A673 (cell line): Measurements from ENCODE around the gene NETO2. TPM values are rescaled to one million over a fixed set of nuclear protein-coding genes. Genes with fewer than 3 reads are reported as not detected.

Experiments used
- BruUV-seq: library from RNA; stranded (reverse); fragments of 400-500 nt; replicated peaks from 2 replicates; lab custom pipeline; 2021; lab: Mats Ljungman, UMichigan
- CTCF ChIA-PET: fragments of 300-600 bp; sonication (Branson Sonifier 250); formaldehyde crosslinking; loops from one replicate; lab custom pipeline; 2022; ENCODE audit warnings: antibody characterized with exemption; lab: Charles Lee
- POLR2A ChIA-PET: fragments of 300-600 bp; sonication (Branson Sonifier 250); formaldehyde crosslinking; loops from one replicate; lab custom pipeline; 2022; ENCODE audit warnings: antibody characterized with exemption; ENCODE audit not compliant: low non-redundant PET; lab: Charles Lee
- DNase-seq: peaks from one replicate; pipeline ENCODE4 v3.0.0-alpha.2; 2015; ENCODE audit warnings: low spot score
- H3K27ac ChIP-seq: fragments of 200-600 bp; sonication (generic); 2 replicates; pipeline ENCODE4 v1.5.1; 2016; ENCODE audit warnings: mixed run types, low read depth, mild to moderate bottlenecking, mixed read lengths, antibody characterized with exemption, low read length; ENCODE audit not compliant: poor library complexity, severe bottlenecking
- H3K27me3 ChIP-seq: fragments of 200-600 bp; sonication (generic); replicated peaks from 2 replicates; pipeline ENCODE4 v1.6.1; 2017; ENCODE audit warnings: mixed run types, low read depth, mild to moderate bottlenecking, mixed read lengths, antibody characterized with exemption, low read length; ENCODE audit not compliant: insufficient read depth, poor library complexity
- H3K36me3 ChIP-seq: fragments of 200-600 bp; sonication (generic); 2 replicates; pipeline ENCODE4 v1.6.1; 2016; ENCODE audit warnings: mixed run types, mild to moderate bottlenecking, mixed read lengths, antibody characterized with exemption, low read length; ENCODE audit not compliant: insufficient read depth, poor library complexity, severe bottlenecking
- H3K4me1 ChIP-seq: fragments of 200-600 bp; sonication (generic); 2 replicates; pipeline ENCODE4 v1.6.1; 2017; ENCODE audit warnings: mixed run types, mild to moderate bottlenecking, mixed read lengths, antibody characterized with exemption, low read length; ENCODE audit not compliant: insufficient read depth, poor library complexity, severe bottlenecking
- H3K4me3 ChIP-seq: fragments of 200-600 bp; sonication (generic); 2 replicates; pipeline ENCODE4 v1.5.1; 2016; ENCODE audit warnings: low read depth, mixed run types, mild to moderate bottlenecking, mixed read lengths, low read length; ENCODE audit not compliant: poor library complexity, severe bottlenecking
- H3K9me3 ChIP-seq: fragments of 200-600 bp; sonication (generic); 2 replicates; pipeline ENCODE4 v1.6.1; 2016; ENCODE audit warnings: mixed run types, low read depth, mild to moderate bottlenecking, mixed read lengths, antibody characterized with exemption, low read length; ENCODE audit not compliant: poor library complexity, severe bottlenecking
- EZH2 ChIP-seq: fragments of 200-600 bp; sonication (generic); IDR thresholded peaks from 2 replicates; pipeline ENCODE4 v1.6.1; 2017; ENCODE audit warnings: borderline replicate concordance, low read depth, mild to moderate bottlenecking, mixed read lengths, antibody characterized with exemption, low read length; ENCODE audit not compliant: poor library complexity, severe bottlenecking
- intact Hi-C: fragments of 100-400 bp; cut with micrococcal nuclease; formaldehyde crosslinking; loops from one replicate; pipeline ENCODE4 v1.10.0; 2022; ENCODE audit not compliant: unreplicated experiment
- total RNA-seq: library from RNA; stranded (reverse); gene quantifications from 2 replicates; pipeline ENCODE4 v1.2.3, GENCODE V29; 2021
- TF ChIP-seq, protein P1 (sequence below): fragments of 300-800, 200-600 bp; sonication (generic); conservative IDR thresholded peaks from 2 replicates; pipeline ENCODE4 v1.5.1; 2017; ENCODE audit warnings: low read depth, mild to moderate bottlenecking, antibody characterized with exemption, low read length, moderate library complexity, mixed read lengths

The NETO2 gene
- total RNA-seq, 1 experiment from 2014 or later: 68.7 TPM

DNA sequence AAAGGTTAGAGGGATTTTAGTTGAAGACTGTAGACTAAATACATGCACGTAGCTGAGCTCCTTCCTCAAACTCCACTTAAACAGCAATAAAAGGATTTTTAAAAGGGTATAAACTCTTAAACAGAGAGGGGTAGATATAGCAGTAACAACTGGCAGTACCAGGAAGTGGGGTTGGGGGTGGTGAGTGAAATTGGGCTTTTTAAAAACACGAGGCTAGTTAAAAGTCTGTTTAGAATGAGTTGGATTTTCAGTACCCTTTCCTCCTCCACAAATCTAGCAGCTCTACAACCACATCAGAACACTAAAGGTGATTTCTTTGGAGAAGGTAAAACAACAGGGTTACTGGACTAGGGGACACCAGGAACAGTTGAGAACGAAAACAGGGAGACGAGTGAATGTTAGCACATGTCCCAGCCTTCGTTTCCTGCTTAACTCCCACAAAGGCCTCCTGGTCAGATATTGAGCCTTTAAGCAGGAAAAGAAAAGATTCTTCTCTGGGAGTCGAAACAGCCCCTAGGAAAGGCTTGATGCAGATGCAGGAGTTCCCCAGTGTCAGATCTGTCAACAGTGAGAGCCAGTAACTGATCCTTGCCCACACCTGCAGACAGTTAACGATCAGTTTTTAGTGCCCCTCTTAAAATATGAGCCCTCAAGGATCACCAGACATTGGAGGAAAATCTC lies 13.8 kb downstream of the NETO2 start:
- no peak for DNase-seq
- Histone ChIP-seq H3K27ac (no peak overlapping the region), H3K4me1 (peaks cover 3% of the 10 kb centered on the region), H3K4me3 (no peak overlapping the region), H3K27me3 (no peaks in the 10 kb centered on the region), H3K36me3 (no peaks in the 10 kb centered on the region), H3K9me3 (no peaks in the 10 kb centered on the region)
- ChIA-PET POLR2A (no interaction called here), CTCF (no interaction called here)
- TF ChIP-seq EZH2: no peak
- TF ChIP-seq, protein P1, sequence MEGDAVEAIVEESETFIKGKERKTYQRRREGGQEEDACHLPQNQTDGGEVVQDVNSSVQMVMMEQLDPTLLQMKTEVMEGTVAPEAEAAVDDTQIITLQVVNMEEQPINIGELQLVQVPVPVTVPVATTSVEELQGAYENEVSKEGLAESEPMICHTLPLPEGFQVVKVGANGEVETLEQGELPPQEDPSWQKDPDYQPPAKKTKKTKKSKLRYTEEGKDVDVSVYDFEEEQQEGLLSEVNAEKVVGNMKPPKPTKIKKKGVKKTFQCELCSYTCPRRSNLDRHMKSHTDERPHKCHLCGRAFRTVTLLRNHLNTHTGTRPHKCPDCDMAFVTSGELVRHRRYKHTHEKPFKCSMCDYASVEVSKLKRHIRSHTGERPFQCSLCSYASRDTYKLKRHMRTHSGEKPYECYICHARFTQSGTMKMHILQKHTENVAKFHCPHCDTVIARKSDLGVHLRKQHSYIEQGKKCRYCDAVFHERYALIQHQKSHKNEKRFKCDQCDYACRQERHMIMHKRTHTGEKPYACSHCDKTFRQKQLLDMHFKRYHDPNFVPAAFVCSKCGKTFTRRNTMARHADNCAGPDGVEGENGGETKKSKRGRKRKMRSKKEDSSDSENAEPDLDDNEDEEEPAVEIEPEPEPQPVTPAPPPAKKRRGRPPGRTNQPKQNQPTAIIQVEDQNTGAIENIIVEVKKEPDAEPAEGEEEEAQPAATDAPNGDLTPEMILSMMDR: no peak
- intact Hi-C loops: no loop called here
- no TSS peak for BruUV-seq

DNA sequence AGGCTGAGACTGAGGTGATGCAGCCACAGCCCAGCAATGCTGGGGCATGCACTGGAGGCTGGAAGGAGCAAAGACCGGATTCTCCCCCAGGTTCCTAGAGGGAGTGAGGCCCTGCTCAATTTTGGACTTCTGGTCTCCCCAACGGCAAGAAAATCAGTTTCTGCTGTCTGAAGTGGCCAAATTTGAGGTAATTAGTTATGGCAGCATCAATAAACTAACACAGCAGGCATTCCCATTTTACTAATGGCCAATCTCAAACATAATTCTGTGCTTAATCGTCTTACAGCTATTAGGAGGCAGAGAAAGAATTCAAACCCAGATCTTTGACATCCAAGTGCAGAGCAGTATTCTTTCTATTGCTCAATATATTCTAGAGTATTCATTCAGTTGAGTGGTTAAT lies 16.2 kb downstream of the NETO2 start:
- H3K36me3 ChIP-seq: no peaks in the 10 kb centered on the region
- POLR2A ChIA-PET: no interaction called here
- no peak overlapping the region for H3K27ac ChIP-seq
- intact Hi-C loops: no loop called here
- no peaks in the 10 kb centered on the region for H3K9me3 ChIP-seq
- no peak for DNase-seq
- TF ChIP-seq, protein P1: no peak
- TF ChIP-seq EZH2: no peak
- no peaks in the 10 kb centered on the region for H3K27me3 ChIP-seq
- CTCF ChIA-PET: no interaction called here
- no peak overlapping the region for H3K4me3 ChIP-seq
- no TSS peak for BruUV-seq
- H3K4me1 ChIP-seq: peaks cover 3% of the 10 kb centered on the region

DNA sequence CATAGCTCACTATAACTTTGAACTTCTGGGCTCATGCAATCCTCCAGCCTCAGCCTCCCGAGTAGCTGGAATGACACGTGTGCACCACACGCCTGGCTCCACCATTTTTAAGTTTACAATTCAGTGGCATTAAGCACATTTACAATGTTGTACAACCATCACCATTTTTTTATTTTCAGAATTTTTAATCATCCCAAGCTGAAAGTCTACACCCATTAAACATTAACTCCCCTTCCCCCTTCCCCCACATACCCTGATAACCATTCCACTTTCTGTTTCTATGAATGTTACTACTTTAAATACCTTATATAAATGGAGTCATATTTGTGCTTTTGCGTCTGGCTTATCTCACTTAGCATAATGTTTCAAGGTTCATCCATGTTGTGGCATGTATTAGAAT lies 18.0 kb downstream of the NETO2 start:
- Histone ChIP-seq H3K4me1 (peaks cover 3% of the 10 kb centered on the region), H3K27me3 (no peaks in the 10 kb centered on the region), H3K27ac (no peak overlapping the region), H3K9me3 (no peaks in the 10 kb centered on the region), H3K36me3 (no peaks in the 10 kb centered on the region), H3K4me3 (no peak overlapping the region)
- DNase-seq: no peak
- no peak for TF ChIP-seq EZH2
- TF ChIP-seq, protein P1: no peak
- ChIA-PET CTCF (no interaction called here), POLR2A (no interaction called here)
- no TSS peak for BruUV-seq
- intact Hi-C loops: no loop called here
